SKM-1 treated with dmso at 0.1 percent for 144 hours (cell line): Measurements from ENCODE around the gene WAS.

Source experiments
- DNase-seq: peaks from one replicate; lab custom pipeline; 2025; ENCODE audit not compliant: unreplicated experiment; lab: John Stamatoyannopoulos, UW

WAS gene

GRCh38 chrX:48711162-48711928, 27.7 kb downstream of the WAS start:
- no peak for DNase-seq

- DNase-seq, result no peak
Measured at GRCh38 chrX:48711929-48712505, 28.4 kb downstream of the WAS start.

DNA sequence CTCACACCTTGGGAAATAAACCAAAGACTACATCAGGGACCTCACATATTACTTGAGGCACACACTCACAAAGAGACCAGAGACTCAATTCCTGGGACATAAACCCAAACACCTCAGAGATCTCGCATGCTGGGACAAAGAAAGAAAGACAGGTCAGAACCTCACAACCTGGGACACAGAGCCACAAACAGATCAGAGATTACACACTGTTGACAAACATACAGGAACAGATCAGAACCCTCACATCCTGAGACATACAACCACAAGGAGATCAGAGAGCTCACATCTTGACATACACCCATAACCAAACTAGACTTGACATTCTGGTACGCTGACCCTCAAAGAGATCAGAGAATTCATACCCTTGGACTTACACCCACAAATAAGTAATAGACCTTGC, 30.2 kb downstream of the WAS start:
- DNase-seq, result no peak

GRCh38 chrX:48714573-48714972, 31.0 kb downstream of the WAS start:
- no peak for DNase-seq

DNA sequence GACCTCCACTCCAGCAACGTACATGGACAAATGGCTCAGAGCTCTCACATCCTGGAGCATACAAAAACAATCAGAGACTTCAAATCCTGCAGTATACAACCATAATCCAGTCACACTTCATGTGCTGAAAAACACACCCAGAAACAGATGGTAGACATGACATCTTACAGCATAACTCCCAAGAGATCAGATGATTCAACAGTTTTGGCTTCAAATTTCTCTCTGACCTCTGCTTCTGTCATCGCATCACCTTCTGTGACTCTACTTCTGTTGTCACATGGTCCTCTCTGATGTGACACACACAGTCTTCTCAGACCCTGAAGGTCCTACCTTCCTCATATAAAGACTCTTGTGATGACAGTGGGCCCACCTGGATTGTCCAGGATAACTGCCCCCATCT, 31.5 kb downstream of the WAS start:
- DNase-seq, result no peak

DNA sequence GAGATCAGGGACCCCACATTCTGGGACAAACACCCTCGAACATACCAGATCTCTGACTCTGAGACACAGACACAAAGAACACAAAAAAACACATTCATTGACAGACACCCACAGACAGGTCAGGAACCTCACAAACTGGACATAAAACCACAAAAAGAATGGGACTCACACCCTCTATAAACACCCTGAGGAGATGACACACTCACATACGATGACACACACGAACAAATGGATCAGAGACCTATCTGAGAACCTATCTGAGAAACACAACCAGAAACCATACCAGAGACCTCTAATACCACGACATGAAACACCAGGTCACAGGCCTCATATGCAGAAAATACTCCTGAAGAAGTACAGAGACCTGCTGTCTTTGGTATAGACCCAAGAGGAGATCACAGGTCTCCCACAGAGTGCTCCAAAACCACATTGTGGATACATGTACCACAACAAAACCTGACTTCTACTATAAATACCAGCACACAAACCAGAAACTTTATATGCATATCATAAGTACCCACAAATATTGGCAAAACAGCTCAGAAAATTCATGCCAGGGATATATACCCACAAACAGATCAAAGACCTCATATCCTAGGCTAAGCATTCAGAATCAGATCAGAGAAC, 32.4 kb downstream of the WAS start:
- DNase-seq, result no peak

DNA sequence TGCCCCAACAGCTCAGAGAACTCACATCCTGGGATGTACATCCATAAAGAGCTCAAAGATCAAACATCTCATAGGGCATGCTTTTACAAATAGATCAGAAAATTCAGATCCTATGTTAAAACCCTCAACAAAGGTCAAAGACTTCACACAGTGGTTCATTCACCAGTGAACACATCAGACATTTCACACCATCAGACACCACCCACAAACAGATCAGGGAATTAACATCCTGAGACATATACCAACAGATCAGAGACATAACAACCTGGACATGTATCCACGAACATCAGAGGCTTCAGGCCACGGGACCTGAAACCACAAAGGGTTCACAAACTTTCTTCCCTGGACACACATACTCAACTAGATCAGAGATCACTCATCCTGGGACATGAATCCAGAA, 36.4 kb downstream of the WAS start:
- no peak for DNase-seq

GRCh38 chrX:48720577-48721250, 37.1 kb downstream of the WAS start:
- no peak for DNase-seq

DNA sequence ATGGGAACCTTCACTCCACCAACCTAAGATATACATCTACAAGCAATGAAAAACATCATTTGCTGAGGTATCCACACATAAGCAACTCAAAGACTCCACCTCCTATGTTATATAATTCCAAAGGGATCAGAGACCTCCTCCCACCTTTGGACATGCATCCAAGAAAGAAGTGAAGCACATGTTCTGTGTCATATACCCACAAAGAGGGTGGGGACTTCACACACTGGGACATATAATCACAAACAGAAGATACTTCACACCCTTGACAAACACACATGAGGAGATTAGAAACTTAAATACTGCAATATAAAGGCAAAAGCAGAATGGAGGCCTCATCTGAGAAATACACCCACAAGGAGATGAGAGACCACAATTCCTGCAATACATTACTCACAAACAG, 38.3 kb downstream of the WAS start:
- DNase-seq, result no peak

GRCh38 chrX:48726596-48726995, 43.0 kb downstream of the WAS start:
- DNase-seq, result no peak

- DNase-seq, result no peak
Measured at GRCh38 chrX:48728653-48729052, 45.1 kb downstream of the WAS start.

GRCh38 chrX:48736303-48736702, 52.7 kb downstream of the WAS start:
- DNase-seq, result no peak

GRCh38 chrX:48736878-48737212, 53.2 kb downstream of the WAS start:
- DNase-seq, result no peak

- DNase-seq, result peak; percentile 93
Measured at GRCh38 chrX:48737213-48737938, 53.8 kb downstream of the WAS start.

DNA sequence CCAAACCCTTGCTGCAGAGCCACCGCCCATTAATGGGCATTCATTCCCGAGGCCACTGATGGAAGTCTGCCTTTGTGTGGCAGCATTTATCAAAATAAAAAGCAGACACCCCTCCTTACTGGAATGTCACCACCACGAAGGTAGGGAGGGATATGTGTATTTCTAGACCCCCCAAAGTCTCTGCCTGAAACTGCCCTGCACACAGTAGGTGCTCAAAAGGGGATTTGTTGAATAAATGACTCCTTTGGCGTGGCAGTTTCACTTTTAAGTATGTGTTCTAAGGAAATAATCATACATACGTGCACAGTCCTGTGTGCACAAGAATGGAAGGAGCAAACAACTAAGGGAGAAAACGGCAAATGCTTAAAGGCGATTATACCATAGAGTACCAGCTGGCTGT, 54.3 kb downstream of the WAS start:
- DNase-seq, result no peak
